Stimulated activated CD4-positive, alpha-beta T cell treated with anti-CD3 and anti-CD28 coated beads, Interleukin-2, amount 100 ng/mL, for 48 hours (primary cell): ENCODE data around the gene SATL1.
A peak's percentile ranks its signal among the peaks of the same experiment; 100 is the strongest.
"Not testable (repeated sequence)": the region's sequence is repeated elsewhere in the genome, so short reads cannot be mapped to it uniquely, and the experiment has no call there.

Experiments
- DNase-seq, 2 donors: peaks; one replicate each; pipeline ENCODE4 v3.0.0-alpha.2; 2020

The SATL1 gene

GRCh38 chrX:85107407-85107806, 136.2 kb downstream of the SATL1 start:
- DNase-seq = no peak

- DNase-seq = no peak
Observed at GRCh38 chrX:85089321-85089840, 154.2 kb downstream of the SATL1 start.

DNA sequence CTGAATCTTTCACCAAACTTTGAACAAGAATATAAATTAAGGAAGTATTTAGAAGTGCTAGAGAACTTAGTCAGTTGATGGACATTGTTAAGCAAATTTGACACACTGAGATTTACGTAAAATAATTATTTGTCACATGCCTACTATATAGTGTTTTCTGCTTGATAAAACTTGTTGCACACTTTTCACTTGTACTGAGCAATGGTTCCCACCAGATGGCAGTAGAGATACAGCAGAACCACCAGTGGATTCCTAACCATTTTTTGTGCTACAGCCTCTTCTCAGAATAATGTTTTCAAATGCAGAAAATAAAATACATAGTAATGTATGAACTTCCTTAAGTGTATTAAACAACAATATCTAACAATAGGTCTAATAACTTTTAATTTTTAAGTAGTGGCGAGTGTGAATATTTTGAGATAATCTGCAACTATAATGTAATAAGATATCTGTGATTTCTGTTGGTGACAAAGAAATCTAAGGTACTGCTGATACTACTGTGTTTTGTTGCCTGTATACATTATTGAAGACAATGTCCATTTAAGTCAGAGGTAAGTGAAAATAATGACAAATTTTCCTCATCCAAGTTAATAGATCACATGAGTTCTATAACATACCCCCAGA, 158.7 kb downstream of the SATL1 start:
- DNase-seq = peak in 1 of 2 donors; percentile 1

- not testable (repeated sequence) for DNase-seq
Observed at GRCh38 chrX:85077247-85077646, 166.3 kb downstream of the SATL1 start.

GRCh38 chrX:85065512-85066198, 177.9 kb downstream of the SATL1 start:
- no peak for DNase-seq

GRCh38 chrX:85052636-85053343, 190.8 kb downstream of the SATL1 start:
- no peak for DNase-seq

- DNase-seq = no peak
Observed at GRCh38 chrX:85052205-85052604, 191.4 kb downstream of the SATL1 start.

- DNase-seq = no peak
Observed at GRCh38 chrX:85051627-85052026, 192.0 kb downstream of the SATL1 start.
